DMS53 treated with DMSO at 0.1 percent for 48 hours (cell line): ENCODE results near the gene USP50.
"Not testable (repeated sequence)": the region's sequence is repeated elsewhere in the genome, so short reads cannot be mapped to it uniquely, and the experiment has no call there.

Experiments
- DNase-seq: peaks from one replicate; lab custom pipeline; 2025; ENCODE audit not compliant: unreplicated experiment; lab: John Stamatoyannopoulos, UW

USP50 gene

DNA sequence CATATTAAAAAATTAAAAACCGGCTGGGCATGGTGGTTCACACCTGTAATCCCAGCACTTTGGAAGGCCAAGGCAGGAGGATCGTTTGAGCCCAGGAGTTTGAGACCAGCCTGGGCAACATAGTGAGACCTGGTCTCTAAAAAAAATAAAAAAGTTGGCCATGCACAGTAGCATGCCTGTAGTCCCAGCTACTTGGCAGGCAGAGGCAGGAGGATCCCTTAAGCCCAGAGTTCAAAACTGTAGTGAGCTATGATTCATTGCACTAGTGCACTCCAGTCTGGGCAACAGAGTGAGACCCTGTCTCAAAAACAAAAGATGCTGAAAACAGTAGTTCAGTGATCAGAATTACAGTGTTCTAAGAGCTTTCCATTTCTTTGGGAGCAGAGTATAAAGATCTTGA lies 40.8 kb downstream of the USP50 start:
- DNase-seq: not testable (repeated sequence)

GRCh38 chr15:50503144-50503543 lies 43.3 kb downstream of the USP50 start:
- DNase-seq: no peak

GRCh38 chr15:50501815-50502214 lies 44.7 kb downstream of the USP50 start:
- no peak for DNase-seq

DNA sequence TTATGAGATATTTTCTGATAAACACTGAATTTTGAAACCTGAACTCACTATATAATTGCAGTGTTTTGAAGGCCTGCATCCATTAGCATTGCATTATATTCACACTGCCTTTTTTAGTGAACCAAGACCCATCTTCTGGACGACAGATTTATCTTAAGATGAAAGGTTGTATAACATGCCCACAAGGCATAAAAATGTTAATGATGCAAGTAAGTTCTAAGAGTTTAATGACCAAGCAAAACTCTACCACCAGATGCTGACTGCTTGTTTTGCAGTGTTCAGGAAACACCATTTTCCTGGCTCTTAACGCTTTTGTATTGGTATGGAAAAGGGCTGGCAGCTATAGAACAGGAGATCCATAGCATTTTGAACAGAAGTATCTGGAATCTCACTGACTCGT lies 46.1 kb downstream of the USP50 start:
- no peak for DNase-seq

- no peak for DNase-seq
These were observed 49.8 kb downstream of the USP50 start for GRCh38 chr15:50496692-50497091.

DNA sequence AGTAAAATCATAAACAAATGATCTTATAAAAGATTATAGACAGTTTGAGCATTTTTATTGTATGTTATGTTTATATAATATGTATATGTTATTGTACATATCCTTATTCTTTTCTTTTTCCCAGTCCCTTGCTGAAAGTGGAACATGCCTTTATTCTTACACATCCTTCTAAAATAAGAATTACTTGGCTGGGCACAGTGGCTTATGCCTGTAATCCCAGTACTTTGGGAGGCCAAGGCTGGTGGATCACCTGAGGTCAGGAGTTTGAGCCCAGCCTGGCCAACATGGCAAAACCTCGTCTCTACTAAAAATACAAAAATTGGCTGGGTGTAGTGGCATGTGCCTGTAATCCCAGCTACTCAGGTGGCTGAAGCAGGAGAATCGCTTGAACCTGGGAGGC lies 51.9 kb downstream of the USP50 start:
- not testable (repeated sequence) for DNase-seq

- no peak for DNase-seq
These were observed 52.8 kb downstream of the USP50 start for GRCh38 chr15:50493625-50494024.

- DNase-seq: no peak
These were observed 59.2 kb downstream of the USP50 start for GRCh38 chr15:50487287-50487686.

GRCh38 chr15:50485389-50485788 lies 61.1 kb downstream of the USP50 start:
- no peak for DNase-seq

DNA sequence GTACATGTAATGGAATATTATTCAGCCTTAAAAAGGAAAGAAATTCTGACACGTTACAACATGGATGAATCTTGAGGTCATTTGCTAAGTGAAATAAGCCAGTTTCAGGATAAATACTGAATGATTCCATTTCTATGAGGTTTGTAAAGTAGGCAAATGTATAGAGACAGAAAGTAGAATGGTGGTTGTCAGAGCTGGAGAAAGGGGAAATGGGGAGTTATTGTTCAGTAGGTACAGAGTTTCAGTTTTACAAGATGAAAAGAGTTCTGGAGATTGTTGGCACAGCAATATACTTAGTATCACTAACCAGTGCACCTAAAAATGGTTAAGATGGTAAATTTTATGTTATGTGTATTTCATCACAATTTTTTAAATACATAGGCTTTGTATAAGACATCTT lies 61.7 kb downstream of the USP50 start:
- DNase-seq: no peak

GRCh38 chr15:50476143-50476542 lies 70.3 kb downstream of the USP50 start:
- no peak for DNase-seq

GRCh38 chr15:50471072-50471471 lies 75.4 kb downstream of the USP50 start:
- no peak for DNase-seq

GRCh38 chr15:50463423-50464358 lies 82.8 kb downstream of the USP50 start:
- DNase-seq: no peak

DNA sequence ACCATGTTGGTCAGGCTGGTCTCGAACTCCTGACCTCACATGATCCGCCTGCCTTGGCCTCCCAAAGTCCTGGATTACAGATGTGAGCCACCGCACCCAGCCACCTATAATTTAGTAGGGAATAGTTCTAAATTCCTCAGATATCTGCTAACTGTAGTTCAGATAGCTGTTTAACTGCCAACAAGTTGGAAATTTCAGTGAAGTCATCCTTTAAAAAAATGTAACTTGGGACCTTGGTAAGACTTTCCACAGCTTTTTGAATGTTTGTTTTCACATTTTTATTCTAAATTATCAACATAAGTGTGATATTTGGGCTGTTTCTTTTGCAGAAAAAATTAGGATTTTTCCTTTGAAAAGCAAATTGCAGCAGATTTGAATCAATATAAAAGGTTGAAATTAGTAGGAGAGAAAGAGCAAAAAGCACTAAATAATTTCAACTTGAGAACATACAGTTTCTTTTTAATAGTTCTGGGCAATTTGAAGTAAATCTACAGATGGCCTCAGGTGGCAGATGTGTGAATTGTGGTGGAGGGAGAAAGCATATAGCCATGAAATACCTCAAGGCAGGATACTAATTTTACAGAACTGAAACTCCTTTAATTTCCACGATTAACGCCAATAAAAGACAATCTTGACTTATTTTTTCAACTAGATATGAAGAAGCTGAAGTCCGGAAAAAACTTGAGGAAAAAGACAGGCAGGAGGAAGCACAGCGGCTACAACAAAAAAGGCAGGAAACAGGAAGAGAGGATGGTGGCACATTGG lies 87.9 kb downstream of the USP50 start:
- DNase-seq: no peak

DNA sequence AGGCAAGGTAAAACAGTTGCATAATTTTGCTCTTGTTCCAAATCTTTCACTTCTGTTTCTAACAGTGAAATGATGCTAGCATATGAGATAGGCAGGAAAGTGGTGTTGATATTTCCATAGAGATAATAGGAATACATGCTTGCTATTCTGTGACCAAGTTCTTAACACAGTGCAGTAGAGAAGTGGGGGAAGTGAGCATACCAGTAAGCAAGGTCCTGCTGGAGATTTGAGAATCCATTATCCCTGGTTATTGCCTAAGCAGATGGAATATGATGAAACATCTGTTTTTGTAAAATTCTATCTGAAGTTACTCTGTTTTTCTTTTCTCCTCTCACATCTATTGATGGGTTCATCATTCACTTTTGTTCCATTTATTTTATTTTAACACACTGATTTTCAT lies 93.5 kb downstream of the USP50 start:
- DNase-seq: no peak
